ENCODE data around the gene ZDHHC6.

- TF ChIP-seq, protein P1, sequence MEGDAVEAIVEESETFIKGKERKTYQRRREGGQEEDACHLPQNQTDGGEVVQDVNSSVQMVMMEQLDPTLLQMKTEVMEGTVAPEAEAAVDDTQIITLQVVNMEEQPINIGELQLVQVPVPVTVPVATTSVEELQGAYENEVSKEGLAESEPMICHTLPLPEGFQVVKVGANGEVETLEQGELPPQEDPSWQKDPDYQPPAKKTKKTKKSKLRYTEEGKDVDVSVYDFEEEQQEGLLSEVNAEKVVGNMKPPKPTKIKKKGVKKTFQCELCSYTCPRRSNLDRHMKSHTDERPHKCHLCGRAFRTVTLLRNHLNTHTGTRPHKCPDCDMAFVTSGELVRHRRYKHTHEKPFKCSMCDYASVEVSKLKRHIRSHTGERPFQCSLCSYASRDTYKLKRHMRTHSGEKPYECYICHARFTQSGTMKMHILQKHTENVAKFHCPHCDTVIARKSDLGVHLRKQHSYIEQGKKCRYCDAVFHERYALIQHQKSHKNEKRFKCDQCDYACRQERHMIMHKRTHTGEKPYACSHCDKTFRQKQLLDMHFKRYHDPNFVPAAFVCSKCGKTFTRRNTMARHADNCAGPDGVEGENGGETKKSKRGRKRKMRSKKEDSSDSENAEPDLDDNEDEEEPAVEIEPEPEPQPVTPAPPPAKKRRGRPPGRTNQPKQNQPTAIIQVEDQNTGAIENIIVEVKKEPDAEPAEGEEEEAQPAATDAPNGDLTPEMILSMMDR (IDR thresholded peaks at IDR 0.05) = no peak
- TF ChIP-seq POLR2A (IDR thresholded peaks at IDR 0.05) (no peak), EP300 (IDR thresholded peaks at IDR 0.05) (no peak)
These were observed 2.2 kb upstream of the ZDHHC6 start for GRCh38 chr10:112448888-112449287.

Measured in tibial nerve (tissue), 4 donors.